GM13977 (cell line): ENCODE data around the gene LNPEP.

Source experiments
- DNase-seq: peaks from one replicate; pipeline ENCODE4 v3.0.0; 2012; ENCODE audit warnings: low spot score
- CTCF ChIP-seq: IDR thresholded peaks from 2 replicates; pipeline ENCODE4 v1.5.1; 2012; ENCODE audit warnings: mild to moderate bottlenecking, control low read depth; ENCODE audit not compliant: insufficient read depth; ENCODE audit errors: extremely low read depth, missing control alignments
- in situ Hi-C: fragments of 300-500 bp; cut with MboI; formaldehyde crosslinking; loops from one replicate; pipeline ENCODE4 v1.12.0; 2022; ENCODE audit warnings: low sequenced_read_pairs, low pct_unique_long_range_greater_than_20kb, mixed read lengths, inconsistent platforms; ENCODE audit not compliant: unreplicated experiment

Gene LNPEP

GRCh38 chr5:96902876-96903275 is 33.0 kb upstream of the LNPEP start:
- no peak for TF ChIP-seq CTCF
- no peak for DNase-seq
- in situ Hi-C loops = no loop called here

- in situ Hi-C loops = no loop called here
- no peak for TF ChIP-seq CTCF
- DNase-seq = no peak
These were observed 32.6 kb upstream of the LNPEP start for GRCh38 chr5:96903300-96903699.

GRCh38 chr5:96904054-96904931 is 31.6 kb upstream of the LNPEP start:
- in situ Hi-C loops = no loop called here
- no peak for TF ChIP-seq CTCF

GRCh38 chr5:96905864-96906263 is 30.0 kb upstream of the LNPEP start:
- in situ Hi-C loops = no loop called here
- no peak for TF ChIP-seq CTCF
- no peak for DNase-seq

More at GRCh38 chr5:96904054-96904931, 31.6 kb upstream of the LNPEP start:
- DNase-seq = no peak

GRCh38 chr5:96909003-96909402 is 26.9 kb upstream of the LNPEP start:
- DNase-seq = no peak
- no peak for TF ChIP-seq CTCF
- in situ Hi-C loops = no loop called here

- DNase-seq = no peak
- no peak for TF ChIP-seq CTCF
- in situ Hi-C loops = no loop called here
These were observed 26.4 kb upstream of the LNPEP start for GRCh38 chr5:96909435-96909834.
